Measurements from ENCODE around the gene IMPA2.
"Not testable (repeated sequence)": the region's sequence is repeated elsewhere in the genome, so short reads cannot be mapped to it uniquely, and the experiment has no call there.

The IMPA2 gene

DNA sequence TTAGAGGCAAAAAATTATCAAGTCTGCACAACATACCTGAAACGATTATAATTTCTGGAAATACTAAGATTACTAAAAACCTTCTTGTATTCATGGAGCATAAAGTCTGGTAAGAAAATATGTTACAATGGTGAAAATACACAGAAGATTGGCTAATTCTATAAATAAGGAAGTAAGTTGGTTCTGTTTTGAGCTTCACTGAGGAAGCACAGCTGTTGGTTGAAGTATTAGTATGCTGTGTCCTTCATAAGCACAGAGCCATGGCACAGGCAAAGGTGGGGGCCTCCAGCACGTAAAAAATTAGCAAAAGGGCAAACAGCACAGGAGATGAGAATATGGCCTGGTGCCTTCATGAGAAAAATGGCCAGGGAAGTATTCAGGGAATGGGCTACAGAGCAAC lies 72.0 kb downstream of the IMPA2 start:
- no peak for ATAC-seq

DNA sequence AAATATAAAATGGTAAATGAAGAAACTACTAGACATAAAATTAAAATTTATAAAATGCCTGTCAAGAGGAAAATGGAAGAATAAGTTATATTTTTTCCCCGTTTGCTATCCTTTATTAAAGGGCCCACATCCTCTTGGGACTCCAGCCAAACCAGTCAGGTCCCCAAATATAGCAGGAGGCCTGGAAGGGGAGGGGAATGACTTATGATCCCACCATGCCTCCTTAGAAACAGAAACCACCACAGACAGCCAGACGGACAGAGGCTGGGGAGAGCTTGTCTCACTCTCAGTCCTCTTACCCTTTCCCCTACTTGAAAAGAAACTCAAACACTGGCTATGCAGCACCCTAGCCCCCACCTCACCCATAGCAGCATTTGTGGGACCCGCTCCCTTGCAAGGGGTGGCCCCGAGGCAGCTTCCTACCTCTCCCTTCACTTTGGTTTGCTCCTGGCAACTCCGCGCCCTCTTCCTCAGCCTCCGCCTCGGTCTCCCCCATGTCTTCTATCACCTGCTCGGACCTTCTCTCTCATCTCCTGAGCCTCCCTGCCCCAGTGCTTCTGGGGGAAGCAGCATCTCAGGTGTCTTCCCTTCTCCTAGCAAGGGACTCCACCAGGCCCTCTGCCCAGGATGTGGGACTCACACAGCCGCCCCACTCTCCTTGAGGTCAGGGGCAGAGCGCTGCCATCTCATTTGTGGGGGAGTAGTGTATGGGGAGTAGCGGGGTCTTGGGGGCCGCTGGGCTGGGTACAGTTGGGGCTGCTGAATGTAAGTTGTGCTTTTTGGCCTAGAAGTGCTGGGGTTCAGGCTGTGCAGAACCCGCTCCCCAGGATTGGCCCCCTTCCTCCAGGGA lies 75.0 kb downstream of the IMPA2 start:
- no peak for ATAC-seq

DNA sequence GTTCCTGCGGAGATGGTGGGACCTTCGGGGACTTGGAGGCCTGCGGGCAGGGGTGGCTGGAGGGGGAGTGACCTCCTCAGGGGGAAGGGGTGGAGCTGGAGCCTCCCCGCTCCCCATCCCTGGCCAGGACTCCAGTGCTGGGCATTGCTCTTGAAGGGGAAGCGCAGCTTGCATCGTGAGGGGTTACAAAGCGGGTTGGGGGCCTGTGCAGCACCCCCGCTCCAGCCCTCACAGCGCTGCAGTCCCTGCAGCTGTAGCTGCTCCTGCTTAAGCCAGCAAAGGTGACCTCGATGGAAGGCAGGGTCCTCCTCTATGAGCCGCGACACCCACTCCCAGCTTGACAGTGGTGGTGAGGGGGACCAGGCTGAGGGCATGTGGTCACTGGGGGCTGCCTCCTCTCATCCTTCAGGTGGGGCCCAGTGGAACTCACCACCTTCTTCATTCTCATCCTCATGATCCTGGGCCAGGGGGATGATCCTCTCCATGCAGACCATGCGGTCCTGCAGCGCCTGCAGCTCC lies 75.6 kb downstream of the IMPA2 start:
- ATAC-seq: no peak

DNA sequence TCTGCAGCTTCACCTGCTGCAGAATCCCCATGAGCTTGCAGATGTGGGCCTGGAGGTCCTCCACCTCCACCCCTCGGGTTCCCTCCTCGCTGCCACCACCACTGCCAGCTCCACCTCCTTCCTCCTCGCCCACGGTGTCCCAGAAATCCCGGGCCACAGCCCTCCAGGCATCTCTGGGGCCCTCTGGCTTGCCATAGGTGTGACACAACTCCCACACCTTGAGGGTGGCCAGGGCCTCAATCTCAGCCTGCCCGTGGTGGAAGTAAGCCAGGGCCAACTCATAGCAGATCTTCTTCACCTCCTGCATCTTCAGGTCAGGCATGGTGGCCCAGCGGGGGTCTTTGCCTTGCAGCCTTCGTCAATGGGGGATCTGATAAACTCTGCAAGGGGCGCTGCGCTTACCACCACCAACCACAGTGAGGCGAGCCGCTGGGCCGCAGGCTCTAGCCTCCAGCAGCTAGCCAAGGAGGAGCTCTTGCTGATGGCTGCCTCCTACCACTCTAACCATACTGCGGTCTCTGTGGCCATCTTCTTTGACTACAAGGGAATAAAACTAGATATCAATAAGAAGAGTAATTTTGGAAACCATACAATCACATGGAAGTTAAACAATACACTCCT lies 76.2 kb downstream of the IMPA2 start:
- ATAC-seq: no peak

DNA sequence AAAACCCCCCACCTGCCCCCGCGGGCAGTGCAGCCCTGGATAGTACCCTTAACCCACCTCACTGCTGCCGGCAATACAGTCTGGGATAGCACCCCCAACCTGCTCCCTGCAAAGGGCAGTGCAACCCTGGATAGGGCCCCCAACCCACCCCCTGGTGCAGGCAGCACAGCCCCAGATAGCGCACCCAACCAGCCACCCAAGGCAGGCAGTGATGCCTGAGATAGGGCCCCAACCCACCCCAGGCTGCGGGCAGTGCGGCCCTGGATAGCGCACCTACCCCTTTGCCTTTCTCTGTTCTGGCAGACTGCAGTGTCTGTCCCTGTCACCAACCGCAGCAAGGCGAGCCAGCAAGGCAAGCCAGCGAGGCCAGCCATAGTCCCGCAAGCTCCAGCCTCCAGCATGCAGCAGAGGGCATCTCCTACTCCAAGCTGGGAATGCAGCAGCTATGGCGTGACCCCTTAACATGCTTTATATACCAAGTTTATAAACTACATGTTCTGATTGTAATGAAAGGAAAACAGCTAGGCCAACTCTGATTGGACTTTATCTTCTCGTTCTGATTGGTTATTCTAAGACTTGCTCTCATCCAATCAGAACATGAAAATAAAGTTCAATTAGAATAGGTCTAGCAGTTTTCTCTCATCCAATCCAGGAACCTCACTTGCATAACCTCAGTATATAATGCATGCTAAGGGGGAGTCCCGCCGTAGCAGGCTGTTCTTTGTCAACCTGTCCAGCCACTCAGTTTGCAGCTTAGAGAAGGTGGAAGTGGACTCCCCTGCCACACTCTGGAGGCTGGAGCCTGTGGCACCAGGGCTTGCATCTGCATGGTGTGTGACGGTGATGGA lies 78.3 kb downstream of the IMPA2 start:
- no peak for ATAC-seq

DNA sequence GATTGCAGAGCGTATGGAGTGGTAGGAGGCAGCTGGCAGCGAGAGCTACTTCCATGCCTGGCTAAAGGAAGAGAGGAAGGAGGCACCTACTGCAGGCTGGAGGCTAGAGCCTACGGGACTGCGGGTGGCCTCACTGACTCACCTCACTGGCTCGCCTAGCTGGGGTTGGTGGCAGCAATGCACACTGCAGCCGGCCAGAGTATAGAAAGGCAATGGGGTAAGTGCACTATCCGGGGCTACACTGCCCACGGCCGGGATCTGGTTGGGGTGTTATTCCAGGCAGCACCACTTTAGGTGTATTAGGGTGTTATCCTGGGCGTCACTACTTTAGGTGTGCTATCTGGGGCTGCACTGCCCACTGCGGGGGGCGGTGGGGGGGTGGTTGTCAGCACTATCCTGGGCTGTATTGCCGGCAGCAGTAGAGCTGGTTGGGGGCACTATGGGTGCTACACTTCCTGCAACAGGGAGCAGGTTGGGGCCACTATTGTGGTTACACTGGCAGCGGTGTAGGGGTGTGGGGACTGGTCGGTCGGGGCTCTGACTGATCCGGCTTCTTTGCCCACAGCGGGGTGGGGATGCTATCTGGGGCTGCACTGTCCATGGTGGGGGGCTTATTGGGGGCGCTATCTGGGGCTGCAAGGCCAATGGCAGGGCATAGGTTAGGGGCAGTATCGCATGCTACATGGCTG lies 79.0 kb downstream of the IMPA2 start:
- no peak for ATAC-seq

DNA sequence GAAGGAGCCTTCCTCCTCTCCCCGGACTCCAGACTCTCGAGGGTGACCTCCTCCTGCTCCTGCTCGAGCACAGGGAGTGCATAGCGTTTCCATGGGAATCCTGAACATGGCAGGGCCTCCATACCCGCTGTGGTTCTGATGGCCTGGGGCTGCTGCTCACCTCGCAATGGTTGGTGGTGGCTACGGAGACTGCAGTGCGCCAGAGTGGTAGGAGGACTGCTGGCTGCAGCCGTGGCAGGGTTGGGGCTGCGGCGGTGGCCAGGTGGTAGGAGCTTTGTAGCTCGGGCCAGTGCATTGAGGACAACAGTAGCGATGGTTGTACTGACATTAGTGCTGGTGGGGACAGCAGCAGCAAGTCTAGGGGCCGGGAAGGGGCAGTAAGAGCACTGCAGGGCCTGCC lies 80.4 kb downstream of the IMPA2 start:
- ATAC-seq: no peak

DNA sequence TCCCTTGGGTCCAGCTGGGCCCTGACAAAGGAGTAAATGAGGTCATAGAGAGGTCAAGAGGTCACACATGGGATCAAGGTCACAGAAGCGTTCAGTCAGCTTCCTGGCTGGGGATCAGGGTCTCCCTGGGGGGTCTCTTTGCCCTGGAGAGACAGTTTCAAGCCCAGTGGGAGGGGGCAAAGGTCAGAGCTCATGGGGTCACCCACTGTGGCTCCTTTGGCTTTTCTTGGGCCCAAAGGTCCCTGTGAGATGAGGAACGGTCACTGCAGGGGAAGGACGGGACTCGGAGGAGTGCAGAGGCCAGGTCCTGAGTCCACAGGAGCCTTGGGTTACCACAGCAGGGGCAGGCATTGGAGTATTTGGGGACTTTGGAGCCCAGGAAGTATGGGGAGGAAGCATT lies 81.7 kb downstream of the IMPA2 start:
- ATAC-seq: no peak

DNA sequence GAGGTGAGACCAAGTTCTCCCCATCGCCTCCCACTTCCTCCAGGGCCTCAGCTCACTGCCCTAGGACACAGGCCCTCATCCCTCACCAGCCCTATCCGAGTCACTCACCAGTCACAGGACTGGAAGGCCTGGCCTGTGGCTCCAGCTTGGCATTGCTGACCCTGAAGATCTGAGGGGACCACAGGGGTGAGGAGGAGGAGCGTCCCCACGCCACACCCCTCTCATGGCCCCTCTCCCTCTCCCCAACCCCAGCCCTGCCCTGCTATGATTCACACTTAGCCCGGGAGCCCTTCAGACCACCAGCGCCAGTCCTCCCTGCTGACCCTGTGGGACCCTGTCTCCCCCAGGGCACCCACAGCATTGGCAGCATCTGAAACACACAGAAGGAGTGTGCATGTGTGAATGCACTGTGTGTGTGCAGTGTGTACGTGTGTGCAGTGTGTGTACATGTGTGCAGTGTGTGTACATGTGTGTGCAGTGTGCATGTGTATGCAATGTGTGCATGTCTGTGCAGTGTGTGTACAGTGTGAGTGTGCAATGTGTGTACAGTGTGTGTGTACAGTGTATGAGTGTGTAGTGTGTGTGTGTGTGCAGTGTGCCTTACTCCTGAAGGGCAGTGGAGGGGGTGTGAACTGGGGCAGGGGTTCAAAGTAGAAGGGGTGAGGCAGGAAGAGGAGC lies 82.9 kb downstream of the IMPA2 start:
- ATAC-seq: no peak

DNA sequence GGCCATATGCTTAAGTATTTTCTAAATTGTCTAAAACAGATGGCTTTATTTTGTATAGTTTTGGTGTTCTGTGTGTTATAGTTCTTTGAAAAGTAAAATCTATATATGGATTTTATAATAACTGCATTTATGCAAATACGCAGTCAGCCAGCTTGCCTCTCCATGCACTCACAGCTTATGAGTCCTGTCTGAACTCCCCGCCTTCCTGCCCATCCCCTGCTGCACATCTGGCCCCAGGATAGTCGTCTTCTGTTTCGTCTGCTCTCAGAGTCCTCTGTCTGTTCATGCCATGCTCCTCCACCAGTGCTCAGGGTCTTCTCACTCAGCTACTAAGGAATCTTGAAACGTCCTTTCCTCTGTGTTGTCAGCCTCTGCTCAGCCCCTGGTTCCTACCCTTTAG lies 84.1 kb downstream of the IMPA2 start:
- no peak for ATAC-seq

DNA sequence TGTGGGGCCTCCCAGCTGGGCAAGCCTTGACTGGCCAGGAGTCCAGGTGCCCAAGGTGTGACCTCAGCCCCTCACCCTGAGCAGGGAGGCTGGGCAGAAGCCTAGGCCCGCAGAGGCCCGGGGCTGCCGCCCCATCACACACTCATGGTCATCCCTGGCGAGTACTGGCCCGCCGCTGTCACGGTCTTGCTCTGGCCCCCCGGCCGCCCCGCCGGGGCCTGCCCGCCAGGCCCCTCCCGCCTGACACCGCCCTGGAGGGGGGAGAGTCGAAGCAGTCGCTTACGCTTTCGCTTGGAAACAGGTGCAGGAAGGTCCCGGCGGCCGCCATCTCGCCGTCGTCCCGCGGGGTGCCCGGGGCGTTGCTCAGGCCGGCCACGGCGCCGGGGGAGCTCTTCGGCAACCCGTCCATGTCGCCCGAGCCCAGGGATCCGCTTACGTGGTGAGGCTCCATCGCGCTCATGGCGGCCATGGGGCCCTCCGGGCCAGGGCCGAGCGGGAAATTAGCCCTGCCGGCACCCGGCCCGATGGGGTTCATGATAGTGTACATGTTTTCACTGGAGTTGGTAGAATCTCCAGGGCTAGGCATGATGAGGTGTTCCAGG lies 85.7 kb downstream of the IMPA2 start:
- ATAC-seq: no peak

DNA sequence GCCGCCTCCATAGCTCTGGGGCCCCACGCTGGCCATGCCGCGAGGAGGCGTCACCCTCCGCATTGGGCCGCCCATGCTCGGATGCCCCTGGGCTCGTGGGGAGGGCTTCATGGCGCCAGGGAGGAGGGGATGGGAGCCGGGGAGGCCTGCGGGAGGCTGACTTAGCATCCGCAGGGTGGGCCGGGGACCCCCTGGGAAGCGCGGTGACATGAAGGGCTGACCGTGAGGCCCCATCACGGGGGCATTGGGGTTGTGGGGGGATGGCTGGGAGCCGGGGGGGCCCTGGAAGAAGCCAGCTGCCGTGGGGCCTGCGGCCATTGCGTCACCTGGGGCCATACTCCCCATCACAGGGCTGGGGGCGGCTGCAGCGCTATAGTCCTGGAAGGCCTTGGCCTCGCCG lies 86.4 kb downstream of the IMPA2 start:
- ATAC-seq: no peak

DNA sequence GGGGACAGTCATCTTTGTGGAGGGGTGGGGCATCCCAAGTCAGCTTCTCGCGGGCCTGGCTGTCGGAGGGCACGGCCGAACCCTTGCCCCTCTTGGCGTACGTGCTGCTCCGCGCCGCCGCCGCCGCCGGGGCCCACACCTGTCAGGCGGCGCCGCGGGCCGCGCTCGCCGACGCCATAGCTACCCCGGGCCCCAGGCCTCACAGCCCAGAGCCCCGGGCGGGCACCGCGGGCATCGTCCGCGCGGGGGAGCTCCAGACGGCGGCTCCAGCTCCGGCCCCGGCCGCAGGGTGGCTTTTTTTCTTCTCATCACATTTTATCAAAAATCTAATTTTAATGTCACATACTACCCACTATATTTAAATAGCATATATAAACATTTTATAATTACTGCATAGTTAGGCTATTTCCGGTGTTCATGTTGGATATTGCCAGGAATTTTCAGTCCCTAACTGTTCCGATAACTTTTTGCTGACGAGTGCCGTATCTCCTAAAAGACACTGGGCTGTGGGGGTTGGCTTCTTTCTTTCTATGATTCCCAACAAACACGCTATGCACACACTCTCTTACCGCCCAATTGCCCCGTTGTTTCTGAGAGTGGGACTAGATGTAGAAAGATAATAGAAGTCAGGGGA lies 87.1 kb downstream of the IMPA2 start:
- not testable (repeated sequence) for ATAC-seq

DNA sequence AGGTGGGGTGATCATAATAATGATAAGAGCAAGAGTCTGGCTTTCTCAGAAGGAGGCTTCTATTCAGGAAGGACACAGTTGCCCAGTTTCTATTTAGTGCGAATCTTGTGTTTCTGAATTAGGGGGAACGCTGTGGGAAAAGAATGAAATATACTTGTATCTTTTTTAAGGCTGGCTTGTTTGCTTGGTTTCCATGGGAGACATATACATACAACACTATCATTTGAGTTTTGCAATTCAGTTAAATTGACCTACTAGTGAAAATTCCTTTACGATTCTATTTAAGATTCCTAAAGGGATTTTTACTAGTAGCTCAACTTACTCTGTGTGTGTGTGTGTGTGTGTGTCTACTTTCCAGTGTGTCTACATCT lies 87.6 kb downstream of the IMPA2 start:
- no peak for ATAC-seq

DNA sequence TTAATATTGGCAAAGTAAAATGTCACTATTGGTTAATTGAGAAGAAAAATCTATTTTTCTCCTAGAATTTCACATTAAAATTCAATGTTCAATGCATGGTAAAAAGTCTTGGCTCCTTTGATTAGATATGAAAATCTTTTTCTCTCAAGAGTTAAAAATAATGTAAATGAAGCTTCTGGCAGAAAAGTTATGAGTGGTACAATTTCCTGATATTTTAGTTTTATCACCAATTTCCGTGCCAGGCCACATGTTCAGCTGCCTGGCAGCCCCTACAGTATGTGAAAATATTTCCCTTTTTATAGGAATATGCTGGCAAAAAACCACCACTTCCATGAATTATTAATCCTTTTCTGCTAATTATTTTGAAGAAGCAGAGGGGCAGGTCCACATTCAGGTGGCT lies 89.8 kb downstream of the IMPA2 start:
- not testable (repeated sequence) for ATAC-seq

DNA sequence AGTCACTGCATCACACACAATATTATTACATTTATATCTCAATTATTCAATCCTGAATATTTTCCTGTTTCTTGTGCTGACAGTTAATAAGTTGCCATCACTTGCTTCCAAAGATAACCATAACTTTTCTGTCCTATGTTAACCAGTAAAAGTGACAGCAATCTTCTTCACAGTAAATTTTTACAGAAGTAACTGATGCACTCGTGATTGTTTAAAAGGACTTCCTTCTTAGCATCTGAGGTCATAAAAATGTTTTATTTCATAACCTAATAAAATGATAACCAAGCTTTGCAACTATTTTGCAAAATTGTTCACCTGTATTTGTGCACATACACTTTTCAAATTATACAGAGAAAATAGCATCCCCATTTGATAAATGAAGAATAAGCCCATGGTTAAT lies 91.7 kb downstream of the IMPA2 start:
- ATAC-seq: no peak

DNA sequence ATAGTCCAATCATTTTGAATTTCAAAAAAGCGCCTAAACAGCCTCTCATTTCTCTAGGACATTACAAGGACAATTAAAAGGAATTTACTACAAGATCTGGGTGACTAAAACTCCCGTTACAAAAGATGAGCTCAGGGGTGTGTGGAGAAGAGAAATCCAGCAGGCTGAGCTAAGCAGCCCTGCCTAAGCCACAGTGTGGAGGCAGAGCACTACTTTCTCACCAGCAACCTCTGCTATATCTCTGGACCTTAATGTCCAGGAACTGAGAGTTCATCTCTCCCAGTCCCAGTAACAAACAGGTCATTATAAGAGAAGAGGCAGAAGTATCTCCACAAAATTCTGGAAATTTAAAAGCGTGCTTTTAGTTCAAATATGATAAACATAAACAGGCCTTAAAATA lies 93.4 kb downstream of the IMPA2 start:
- ATAC-seq: no peak

DNA sequence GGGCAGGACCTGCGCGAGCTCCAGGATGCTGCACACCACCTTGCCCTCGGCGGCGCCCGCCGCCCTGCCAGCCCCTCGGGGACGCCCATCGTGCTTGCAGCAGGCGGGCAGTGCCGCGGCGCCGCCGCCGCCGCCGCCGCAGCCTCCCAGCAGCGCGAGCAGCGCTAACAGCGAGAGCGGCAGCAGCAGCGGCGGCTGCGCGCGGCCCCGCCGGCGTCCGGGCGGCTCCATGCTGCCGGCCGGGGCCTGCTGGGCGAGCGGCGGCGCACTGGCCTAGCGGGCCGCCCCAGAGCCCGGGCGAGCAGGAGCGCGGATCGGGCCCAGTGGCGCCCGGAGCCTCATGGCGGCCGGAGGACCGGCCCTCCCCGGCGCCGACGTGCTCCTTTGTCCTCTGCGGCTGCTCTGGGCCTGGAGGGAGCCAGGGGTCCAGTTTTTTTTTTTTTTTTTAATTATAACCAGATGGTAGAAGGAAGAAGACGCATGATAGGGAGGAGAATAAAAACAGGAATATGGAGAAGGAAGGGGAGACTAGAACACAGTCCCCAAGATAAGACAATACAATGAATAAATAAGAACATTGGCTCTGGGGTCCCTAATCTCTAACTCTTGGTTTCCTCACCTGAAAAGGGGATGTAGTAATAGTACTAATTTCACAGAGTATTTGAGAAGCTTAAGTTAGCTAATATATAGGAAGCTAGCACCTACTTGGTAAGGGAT lies 95.3 kb downstream of the IMPA2 start:
- peak in 1 of 2 donors; percentile 48 for ATAC-seq

DNA sequence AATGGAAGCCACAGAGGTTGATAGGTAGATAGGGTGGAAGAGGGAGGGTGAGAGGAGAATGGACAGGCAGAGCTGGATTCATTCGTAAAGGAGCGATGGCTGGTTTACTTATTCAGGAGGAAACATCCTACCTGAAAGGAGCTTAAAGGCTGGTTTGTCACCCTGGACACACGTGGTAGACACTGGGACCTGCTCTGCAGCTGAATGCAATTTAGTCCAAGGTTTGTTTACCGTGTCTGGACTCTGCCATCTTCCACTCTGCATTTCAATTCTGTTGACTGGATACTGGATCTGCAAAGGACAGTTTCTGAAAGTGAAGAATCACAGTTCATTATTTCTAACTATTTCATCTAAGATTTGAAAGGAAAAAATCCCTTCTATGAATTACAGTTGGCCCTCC lies 96.7 kb downstream of the IMPA2 start:
- ATAC-seq: not testable (repeated sequence)

DNA sequence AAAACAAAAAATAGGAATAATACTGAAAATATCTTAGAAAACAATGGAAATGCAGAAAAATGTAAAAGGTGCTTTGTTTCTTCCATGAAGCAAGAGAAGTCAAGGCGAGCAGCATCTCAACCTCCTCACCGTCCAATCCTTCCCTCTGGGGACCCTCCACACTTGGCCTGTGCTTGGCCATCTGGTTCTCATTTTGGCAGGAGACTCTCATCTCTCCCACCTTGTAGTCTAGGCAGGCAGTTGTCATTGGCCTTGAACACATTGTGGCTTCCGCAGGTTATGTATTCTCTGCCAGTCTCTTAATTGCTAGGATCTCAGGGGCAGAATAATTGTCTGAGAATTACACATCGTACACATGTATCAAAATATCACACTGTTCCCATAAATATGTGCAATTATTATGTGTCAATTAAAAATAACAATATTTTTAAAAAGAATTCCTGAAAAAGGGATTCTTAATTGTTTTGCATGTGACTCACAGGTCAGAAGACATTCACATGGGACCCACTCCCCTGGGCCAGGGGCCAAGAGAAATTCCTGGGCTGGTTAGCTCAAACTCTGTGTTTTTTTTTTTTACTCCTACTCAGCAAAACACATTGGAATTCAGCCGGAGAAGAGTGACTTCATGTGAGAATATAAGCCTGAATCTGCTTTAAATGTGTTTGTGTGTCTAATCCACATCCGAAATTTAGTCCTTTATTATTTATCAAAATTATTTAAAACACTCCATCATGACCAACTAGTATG lies 98.4 kb downstream of the IMPA2 start:
- ATAC-seq: no peak
